NOMO-1 treated with DMSO at 0.1 percent for 48 hours (cell line): ENCODE results near the gene OGFOD1.

Experiments used
- DNase-seq: peaks from one replicate; lab custom pipeline; 2025; ENCODE audit not compliant: unreplicated experiment; lab: John Stamatoyannopoulos, UW

OGFOD1 gene

DNA sequence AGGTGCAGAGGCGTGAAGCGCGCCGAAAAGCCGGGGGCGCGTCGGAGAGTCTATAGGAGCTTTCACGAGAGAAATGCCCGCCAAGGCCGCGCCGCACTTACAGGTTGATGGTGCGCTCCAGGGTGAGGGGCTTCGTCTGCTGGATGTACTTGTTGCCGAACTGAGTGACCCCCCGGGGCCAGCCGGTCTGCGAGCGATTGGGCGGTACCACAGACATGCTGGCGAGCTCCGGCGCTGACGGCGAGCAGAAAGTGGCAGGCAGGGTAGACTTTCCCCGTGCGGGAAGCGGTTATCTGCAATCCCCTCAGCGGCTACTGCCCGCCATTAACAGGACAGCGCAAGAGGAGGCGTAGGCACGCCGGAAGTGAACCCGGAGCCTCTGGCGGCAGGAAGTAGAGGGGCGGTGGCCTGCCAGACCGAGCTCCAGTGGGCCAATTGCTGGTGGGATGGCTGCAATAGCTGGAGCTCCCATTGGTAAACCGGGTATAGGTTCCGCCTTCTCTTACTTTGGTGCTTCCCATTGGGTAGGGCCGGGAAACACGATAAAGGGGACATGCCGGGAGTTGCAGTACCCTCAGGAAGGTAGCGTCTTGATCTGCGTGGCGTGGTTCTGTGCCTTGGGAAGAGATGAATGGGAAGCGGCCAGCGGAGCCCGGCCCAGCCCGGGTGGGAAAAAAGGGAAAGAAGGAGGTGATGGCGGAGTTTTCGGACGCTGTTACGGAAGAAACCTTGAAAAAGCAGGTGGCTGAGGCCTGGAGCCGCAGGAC is at the start of gene OGFOD1, which contains the start of gene NUDT21:
Gene OGFOD1 (plus strand): TSS at position 569 of the 767 bp plus-strand sequence. CDS start 59 bp downstream, at position 628.
Gene NUDT21 (minus strand): TSS at position 347 of the 767 bp plus-strand sequence. CDS start 130 bp downstream, at position 217.
- DNase-seq, result peak; percentile 99

DNA sequence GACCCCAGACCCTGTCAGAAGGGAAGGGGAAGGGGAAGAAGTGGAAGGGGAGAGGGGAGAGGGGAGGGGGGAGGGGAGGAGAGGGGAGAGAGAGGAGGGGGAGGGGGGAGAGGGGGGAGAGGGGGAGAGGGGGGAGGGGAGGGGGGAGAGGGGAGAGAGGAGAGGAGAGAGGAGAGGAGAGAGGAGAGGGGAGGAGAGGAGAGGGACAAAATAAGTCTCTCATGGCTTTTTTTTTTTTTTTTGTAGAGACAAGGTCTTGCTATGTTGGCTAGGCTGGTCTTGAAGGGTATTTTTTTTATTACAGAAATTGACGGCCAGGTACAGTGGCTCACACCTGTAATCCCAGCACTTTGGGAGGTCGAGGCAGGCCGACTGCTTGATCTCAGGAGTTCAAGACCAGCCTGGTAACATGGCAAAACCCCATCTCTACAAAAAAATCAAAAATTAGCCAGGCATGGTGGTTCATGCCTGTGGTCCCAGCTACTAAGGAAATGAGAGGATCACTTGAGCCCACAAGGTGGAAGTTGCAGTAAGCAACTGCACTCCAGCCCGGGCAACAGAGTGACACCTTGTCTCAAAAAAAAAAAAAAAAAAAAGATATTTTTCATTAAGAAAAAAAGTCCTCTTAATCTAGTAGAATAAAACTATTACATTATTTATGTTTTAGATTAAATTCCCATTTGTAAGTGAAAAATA is 45.2 kb upstream of the OGFOD1 start:
- DNase-seq, result no peak

DNA sequence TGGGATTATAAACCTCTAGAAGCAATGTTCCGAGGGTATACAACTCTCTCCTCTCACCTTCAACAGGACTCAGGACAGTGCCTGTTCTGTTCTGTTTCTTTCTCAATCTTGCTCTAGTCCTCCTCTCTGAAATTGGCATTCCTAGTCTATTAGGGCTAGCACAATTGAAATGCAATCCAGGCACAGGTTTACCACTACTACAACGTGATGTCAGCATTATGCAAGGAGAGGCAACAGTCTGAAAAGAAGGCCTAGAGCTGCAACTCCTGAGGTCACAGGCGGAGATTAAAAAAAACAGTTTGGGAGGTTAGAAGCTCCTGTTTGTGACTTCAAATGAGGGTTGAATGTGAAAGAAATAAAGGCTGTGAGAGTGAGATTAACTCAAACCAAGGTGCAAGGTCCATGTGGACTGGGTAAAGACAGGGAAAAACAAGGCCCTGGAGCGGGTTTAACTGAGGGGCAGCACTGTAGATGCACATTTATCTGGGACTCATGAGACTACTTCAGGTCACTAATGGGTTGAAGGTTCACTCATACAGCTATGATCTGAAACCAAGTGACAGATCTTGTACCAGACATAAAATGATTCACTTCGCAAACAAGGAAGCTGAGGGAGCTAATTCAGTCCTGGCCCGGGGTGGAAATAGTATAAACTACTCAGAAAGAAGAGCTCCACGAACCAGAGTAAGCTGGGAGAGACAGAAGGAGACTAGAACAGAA is 42.8 kb upstream of the OGFOD1 start:
- DNase-seq, result no peak

DNA sequence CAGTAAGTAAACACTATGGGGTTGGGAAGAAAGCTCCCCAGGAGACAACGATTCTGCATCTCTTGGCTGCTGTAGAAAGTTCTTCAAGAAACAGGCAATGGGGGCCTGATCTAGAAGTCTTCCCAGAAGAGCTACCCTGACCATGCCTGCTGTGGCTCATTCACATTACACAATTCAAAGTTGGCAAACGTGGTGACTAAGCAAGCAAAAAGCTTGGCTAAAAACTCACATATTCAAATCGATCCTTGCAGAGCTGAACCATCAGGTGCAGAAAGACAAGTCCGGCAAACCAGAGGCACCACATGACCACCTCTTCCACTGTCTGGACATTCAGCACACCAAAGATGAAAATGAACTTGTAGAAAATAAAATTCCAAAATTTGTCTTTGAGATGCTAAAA is 42.2 kb upstream of the OGFOD1 start:
- no peak for DNase-seq

DNA sequence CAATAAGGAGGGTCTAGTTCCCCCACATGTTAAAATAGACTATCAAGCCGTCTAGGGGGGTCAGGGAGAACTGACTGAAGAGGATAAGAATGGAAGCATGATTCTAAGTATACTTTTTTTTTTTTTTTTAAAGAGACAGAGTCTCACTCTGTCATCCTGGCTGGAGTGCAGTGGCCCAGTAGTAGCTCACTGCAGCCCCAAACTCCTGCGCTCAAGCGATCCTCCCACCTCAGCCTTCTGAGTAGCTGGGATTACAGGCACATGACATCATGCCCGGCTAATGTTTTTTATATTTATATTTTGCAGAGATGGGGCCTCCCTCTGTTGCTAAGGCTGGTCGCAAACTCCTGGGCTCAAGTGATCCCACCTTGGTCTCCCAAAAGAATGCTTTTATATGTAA is 40.2 kb upstream of the OGFOD1 start:
- no peak for DNase-seq

DNA sequence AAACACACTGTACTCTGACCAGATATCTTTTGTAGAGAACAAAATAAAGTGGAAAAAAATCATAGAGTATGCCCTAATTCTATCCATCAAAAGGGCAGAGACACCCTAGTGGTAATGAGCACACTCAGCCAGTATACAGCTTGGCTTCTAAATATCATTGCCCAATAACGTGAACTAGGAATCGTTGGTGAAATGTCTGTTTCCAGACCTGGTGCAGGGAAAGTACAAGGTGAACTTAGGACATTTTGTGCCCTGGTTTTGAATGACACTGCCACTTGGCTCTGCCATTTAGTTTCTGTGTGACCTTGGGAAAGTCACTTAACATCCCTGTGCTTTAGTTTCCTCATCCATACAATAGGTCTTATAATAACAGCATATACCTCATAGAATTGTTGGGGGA is 39.7 kb upstream of the OGFOD1 start:
- DNase-seq, result no peak

DNA sequence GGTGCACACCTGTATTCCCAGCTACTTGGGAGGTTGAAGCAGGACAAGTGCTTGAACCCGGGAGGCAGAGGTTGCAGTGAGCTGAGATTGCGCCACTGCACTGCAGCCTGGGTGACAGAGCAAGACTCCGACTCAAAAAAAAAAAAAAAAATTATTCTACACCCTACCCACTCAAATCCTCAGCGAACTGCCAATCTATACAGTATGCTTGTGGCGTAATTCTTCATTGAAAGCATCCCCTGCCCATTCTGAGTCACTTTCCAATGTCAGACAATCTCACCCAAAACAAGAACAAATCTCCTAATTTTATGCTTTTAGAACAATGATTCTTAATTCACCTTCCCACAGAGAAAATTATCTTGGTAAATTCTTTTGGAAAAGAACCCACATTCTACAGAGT is 38.0 kb upstream of the OGFOD1 start:
- no peak for DNase-seq

DNA sequence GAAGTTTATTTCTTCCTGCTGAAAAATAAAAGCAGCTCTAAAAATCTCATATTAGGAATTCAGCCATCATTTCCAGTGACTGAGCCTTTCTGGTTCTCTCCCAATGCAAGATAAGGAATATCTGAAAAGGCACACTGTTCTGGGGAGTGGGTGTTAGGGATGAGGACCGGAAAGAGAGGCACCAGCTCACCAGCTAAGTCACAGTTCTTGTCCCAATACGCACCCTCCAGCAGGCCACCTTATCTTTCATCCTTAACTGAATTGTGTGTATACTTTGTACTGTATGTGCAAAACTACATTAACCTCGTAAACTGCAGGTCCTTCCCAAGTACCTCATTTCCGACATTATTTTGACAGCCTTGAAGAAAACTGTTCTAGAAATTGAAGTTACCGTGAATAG is 37.0 kb upstream of the OGFOD1 start:
- DNase-seq, result no peak

DNA sequence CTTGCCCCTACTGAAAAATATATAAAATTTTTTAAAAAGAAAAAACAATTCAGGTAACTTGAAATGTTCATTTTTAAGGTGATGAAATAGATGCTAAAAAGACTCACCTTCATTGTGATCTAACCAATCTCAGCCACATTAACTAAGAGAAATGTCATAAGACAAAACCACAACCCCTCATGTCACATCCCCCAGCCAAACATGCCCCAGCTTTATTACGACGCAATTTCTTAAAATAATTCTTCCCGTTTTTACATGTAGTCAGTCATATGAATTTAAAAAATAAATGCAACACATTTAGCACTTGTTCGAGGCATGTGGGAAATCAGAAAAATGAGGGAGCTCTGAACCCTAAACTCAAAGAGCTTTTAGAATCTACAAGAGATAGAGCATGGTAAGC is 35.5 kb upstream of the OGFOD1 start:
- DNase-seq, result peak; percentile 55

DNA sequence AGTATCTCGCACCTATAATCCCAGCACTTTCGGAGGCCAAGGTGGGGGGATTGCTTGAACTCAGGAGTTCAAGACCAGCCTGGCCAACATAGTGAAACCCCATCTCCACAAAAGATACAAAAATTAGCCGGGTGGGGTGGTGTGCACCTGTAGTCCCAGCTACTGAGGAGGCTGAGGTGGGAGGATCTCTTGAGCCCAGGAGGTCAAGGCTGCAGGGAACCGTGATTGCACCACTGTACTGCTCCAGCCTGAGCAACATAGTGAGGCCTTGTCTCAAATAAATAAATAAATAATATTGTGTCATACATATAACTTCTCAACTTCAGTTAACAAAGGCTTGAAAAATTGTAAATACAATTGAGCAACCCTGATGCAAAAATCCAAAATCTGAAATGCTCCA is 34.2 kb upstream of the OGFOD1 start:
- no peak for DNase-seq

DNA sequence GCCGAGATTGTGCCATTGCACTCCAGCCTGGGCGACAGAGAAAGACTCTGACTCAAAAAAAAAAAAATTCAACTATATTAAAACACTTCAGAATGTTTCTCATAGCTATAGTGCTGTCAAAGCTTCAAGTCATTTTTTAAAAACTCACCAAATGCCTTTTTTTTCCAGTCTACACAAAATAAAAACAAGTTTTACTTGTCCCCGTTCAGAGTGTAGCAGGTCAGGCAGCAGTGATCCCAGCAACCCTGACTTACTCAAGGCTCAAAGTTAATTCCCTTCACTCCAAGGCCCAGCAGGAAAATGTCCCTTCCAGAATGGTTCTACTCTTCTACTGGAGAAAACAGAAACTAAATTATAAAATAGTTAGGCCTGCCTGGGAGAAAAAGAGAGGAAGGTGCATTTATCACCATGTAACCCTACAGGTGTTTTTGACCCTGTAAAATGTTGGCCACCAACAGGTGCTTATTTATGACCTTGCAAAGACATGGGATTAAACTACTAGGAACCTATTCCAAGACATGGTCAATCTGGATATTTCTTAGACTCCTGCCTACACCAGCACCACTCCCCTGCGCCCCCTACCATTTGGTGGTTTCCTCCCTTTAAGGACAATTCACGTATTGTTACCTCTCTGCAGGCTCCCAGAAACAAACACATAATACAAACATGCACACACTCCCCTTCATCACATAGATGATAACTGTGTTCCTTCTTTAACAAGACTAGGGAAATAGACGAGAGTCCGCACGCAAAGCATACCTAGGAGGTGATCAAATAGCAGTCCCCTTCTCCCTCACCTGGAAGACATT is 31.4 kb upstream of the OGFOD1 start:
- DNase-seq, result no peak

DNA sequence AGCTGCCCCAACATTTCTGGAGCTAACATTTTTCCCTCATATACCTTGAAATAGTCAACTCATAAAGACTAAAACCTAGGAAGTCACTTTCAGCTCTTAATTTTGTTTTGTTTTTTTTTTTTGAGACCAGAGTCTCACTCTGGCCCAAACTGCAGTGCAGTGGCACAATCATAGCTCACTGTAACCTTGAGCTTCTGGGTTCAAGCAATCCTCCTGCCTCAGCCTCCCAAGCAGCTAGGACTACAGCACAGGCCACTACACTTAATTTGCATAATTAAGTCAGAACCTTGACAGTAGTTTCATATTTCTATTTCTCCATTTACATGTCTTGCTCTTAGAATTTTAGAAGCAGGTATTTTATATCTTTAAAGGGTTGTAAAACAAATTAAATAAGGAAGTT is 30.7 kb upstream of the OGFOD1 start:
- no peak for DNase-seq

DNA sequence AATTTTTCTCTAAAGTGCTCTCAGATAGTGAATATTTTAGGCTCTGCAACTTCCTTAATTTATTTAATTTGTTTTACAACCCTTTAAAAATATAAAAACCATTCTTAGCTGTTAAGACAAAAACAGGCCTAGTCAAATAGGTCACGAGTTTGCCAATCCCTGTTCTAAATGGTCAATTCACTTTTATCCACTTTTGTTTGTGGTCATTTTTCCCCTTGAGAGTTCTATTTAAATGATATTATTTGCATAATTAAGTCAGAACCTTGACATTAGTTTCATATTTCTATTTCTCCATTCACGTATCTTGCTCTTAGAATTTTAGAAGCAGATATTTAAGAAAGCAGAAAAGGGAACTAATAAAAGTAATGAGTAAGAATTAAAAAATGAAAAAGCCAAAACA is 30.0 kb upstream of the OGFOD1 start:
- no peak for DNase-seq

DNA sequence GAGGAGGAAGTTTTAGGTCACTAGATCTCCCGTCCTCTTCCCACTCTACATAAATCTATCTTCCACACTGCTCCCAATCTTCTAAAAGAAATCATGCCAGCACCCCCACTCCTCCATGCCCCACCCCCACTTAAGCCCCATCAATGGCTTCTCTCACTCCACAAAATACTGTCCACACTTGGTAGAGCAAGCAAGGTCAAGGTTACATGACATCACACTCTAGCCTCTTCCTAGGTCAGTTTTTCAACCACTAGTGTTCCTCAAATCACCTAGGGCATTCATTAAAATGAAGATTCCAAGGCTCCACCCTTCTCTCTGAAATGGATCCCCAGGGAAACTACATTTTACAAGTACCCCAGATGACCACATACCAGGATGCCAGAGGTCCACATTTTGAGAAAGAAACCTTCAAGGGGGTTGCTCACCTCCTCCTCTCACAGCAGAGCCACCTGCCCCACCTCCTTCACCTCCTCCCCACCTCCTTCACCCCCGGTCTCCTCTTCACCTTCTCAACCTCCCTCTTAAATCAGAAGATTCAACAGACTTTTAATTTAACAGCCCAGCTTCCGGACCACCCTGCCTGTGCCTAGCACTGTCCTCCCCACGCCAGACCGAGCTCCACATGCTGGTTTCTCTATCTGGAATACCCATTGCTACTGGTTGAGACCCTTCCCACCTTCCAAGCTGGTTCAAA is 29.2 kb upstream of the OGFOD1 start:
- DNase-seq, result no peak

DNA sequence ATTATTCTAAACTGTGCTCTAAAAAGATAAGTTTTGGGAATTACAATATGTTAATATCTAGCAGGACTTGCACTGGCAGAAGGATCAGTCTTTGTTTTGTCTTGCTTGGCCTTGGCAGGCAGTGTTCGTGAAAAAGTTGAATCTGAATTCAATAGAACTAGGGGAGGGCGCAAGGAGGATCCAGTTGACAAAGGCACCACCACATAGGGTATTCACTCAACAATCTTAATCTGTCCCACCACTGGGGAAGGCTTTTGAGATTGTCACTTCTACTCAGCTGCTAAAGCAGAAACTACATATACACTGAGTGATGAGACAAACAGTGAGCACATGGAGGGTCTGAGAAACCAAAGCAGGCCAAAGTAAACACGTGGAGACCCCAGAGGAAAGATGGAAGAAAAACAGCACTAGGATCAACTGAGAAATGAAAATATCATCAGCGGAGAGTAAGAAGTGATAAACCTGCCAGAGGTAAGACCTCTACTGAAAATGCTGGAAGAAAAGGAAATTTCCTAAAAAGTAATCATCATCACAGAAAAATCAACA is 28.4 kb upstream of the OGFOD1 start:
- DNase-seq, result no peak

DNA sequence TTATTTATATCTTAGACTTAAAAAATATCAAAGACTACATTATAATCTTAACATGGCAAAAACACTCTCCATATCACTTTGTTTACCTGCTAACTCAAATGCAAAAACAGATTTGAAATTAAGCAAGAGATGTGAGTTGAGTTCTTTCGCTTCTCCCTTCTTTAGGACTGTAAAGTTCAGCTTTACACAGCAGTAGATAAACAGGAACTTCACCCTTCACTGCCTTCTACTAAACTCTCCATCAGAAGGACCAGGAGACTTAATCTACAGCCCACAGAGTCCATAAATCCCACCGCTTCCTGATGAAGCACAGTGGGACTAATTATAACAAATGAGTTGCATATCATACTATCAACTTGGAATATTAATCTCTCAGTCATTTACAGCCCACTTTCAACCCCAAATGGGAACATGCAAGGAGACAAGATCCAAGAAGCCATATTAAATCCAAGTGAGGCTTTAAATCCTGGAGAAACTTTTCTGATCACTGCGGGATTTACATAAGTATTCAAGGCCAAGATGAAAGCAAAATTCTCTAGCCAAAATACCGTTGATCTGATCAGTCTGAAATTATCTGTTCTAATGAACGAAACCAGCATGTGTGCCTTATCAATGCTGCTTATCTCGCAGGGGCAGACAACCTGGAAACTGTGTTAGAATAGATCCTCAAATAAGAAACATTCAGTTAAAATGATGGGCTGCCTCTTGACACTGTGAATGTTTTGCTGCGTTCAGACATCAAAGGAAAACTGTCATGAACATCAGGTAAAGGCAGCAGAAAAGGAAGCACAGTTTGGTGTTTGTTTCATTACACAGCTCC is 27.6 kb upstream of the OGFOD1 start:
- peak; percentile 85 for DNase-seq

DNA sequence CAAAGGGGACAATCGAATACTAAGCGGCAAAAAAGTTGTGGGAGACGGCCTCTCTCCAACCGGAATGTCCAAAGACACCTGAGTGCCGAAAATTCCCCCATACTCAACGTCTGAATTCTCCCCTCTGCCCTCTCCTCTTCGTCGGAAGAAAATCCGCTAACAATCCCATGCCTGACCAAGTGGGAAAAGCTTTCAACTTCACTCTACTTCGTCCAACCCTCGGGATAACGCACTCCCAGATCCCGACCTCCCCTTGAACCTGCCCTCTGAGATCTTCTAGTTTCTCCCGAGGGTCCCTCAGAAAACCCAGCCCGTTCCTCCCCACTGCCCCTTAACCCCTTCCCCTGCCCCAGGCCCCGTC is 27.0 kb upstream of the OGFOD1 start:
- no peak for DNase-seq

DNA sequence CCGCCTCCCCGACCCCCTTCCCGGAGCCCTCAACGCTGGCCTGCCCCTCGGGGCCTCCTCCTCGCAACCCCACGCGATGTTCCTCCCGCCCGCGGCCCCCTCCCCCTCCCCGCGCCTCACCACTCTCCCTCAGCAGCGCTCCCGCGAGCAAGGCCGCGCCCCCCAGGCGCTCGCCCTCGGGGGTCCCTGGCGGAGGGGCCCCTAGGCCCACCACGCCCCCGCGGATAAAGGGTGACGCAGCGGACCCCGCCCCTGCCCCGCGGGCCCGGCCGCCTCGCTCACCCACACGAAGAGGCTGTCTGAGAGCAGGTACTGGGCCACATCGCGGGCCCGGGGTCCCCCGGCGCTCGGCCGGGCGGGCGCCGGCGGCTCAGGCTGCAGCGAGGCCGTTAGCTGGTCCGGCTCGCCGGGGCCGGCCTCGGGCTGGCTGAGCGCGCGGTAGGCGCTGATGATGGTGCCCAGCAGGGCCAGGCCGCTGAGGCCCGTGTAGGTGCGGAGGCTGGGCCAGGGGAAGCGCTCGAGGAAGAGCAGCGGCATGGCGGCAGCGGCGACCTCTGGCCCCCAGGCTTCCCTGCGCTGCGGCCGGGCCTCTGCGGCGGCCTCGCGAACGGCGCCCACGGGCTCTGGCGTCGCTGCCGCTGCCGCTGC is 26.4 kb upstream of the OGFOD1 start:
- DNase-seq, result no peak

DNA sequence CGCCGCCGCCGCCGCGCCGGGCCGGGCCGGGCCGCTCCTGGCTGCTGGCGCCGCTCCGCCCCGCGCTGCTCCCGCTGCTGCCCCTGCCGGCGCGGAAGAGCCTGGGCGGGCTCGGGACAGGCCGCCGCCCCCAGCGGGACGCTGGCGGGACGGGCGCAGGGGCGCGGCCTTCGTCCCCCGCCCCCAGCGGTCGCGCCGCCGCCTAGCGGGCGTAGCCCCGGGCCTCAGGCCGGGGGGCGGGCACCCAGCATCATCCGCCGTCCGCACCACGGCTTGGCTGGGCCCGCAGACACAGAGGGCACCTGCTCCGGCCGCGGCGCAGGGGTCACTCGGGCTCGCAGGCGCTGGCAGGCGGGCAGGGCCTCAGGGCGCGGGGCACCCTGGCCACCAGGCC is 25.9 kb upstream of the OGFOD1 start, which contains the start of gene AMFR:
Gene AMFR (minus strand): TSS at position 107 of the 394 bp plus-strand sequence. CDS start 218 bp downstream, outside the sequence.
- DNase-seq, result peak; percentile 76
